ENCODE data around the gene RBFOX2.

The RBFOX2 gene

DNA sequence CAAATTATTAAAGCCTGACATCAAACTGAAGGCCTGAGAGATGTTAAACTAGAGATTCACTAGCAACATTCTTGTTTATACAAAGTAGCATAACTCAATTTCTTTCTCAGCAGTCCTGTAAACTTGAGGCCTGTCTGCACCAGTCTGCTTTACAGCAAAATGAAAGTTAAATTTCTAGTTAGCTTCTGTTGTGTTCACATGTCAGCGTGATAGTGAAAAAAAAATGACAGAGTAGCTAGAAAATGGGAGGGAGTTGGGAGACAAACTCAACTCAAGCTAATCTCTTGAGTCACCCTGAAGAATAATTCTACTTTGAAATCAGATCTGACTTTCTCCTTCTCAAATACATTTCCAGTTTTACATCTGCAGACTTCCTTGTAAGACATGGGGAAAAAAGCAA is 6.5 kb downstream of the RBFOX2 start:
- no peak for TF ChIP-seq SIN3A (IDR thresholded peaks at IDR 0.05; ENCODE audit: borderline replicate concordance, insufficient read depth, low read length)

DNA sequence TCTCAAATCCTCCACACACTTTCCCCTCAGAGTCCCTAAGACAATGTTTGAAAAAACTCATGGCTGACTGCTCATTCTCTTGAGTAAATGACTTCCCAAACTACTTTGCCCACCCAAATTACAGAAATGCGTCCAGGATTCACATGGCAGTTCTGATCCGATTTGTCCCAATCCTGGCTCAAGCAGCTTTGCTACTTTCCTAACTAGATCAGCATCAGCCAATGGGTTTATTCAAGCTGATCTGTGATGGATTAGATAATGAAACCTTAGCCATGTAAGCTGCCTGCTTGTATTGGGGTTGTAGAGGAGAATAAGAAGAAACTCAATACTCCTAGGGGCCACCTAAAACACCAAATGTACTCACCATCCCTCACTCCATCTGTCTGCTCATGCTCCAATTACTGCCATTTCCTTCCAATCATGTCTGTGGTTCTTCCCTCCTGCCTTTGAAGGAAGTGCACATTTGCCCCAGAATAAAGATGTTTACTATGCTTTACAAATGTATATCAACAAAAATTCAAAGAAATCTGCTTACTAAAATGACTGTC is 6.9 kb downstream of the RBFOX2 start:
- TF ChIP-seq TAF1 (IDR thresholded peaks at IDR 0.05; ENCODE audit: borderline replicate concordance, insufficient read depth, low read length) (no peak), FOXP2 (optimal IDR thresholded peaks at IDR 0.05; ENCODE audit: borderline replicate concordance, extremely low read depth, extremely low read length, insufficient read depth) (no peak), SIN3A (IDR thresholded peaks at IDR 0.05; ENCODE audit: borderline replicate concordance, insufficient read depth, low read length) (no peak), POLR2AphosphoS5 (IDR thresholded peaks at IDR 0.05; ENCODE audit: low read depth, low read length) (no peak)
- TF ChIP-seq, protein P1, sequence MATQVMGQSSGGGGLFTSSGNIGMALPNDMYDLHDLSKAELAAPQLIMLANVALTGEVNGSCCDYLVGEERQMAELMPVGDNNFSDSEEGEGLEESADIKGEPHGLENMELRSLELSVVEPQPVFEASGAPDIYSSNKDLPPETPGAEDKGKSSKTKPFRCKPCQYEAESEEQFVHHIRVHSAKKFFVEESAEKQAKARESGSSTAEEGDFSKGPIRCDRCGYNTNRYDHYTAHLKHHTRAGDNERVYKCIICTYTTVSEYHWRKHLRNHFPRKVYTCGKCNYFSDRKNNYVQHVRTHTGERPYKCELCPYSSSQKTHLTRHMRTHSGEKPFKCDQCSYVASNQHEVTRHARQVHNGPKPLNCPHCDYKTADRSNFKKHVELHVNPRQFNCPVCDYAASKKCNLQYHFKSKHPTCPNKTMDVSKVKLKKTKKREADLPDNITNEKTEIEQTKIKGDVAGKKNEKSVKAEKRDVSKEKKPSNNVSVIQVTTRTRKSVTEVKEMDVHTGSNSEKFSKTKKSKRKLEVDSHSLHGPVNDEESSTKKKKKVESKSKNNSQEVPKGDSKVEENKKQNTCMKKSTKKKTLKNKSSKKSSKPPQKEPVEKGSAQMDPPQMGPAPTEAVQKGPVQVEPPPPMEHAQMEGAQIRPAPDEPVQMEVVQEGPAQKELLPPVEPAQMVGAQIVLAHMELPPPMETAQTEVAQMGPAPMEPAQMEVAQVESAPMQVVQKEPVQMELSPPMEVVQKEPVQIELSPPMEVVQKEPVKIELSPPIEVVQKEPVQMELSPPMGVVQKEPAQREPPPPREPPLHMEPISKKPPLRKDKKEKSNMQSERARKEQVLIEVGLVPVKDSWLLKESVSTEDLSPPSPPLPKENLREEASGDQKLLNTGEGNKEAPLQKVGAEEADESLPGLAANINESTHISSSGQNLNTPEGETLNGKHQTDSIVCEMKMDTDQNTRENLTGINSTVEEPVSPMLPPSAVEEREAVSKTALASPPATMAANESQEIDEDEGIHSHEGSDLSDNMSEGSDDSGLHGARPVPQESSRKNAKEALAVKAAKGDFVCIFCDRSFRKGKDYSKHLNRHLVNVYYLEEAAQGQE (IDR thresholded peaks at IDR 0.05; ENCODE audit: insufficient read depth in 1 of 2, low read depth in 2 of 2, low read length in 2 of 2): no peak

DNA sequence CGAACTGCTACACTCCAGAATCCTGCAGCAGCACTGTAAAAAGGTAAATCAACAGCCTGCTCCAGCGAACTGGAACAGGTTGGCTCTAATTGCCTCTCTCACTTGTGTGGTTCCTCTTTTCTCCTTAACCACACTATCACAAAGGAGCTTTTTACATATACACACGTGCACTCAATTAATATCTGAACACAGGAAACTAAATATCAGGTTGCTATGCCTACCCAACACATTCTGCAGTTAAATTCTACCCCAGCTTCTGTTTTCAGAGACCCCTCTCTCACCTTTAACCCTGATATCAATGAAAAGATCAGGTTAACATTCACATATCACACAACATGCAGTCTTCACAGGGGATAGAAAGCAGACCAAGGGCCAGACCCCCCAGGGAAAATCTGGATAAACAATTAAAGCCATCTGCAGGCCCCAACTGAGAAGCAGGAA is 11.0 kb downstream of the RBFOX2 start:
- TF ChIP-seq FOXP2 (optimal IDR thresholded peaks at IDR 0.05; ENCODE audit: borderline replicate concordance, extremely low read depth, extremely low read length, insufficient read depth): no peak
- TF ChIP-seq, protein P1 (IDR thresholded peaks at IDR 0.05; ENCODE audit: insufficient read depth in 1 of 2, low read depth in 2 of 2, low read length in 2 of 2): no peak
- TF ChIP-seq SIN3A (IDR thresholded peaks at IDR 0.05; ENCODE audit: borderline replicate concordance, insufficient read depth, low read length): no peak
- no peak for TF ChIP-seq TAF1 (IDR thresholded peaks at IDR 0.05; ENCODE audit: borderline replicate concordance, insufficient read depth, low read length)
- no peak for TF ChIP-seq POLR2AphosphoS5 (IDR thresholded peaks at IDR 0.05; ENCODE audit: low read depth, low read length)

DNA sequence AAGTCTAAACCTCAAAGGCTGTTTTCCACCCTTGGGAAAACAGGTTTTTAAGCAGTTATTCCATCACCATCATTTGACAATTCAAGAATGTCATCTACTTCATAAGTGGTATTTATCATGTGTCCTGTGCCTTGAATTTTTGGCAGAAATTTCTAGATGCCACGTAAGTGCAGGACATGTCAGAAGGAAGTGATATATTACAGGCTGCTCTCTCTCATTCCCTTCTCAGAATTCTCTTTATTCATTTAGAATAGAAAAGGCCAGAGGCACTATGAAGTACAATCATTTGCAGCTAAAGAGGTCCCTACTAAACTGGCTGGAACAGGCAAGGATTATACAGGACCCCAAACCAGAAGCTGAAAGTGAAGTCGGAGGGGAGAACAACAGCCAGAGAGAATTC is 11.9 kb downstream of the RBFOX2 start:
- TF ChIP-seq POLR2AphosphoS5 (IDR thresholded peaks at IDR 0.05; ENCODE audit: low read depth, low read length) (no peak), TAF1 (IDR thresholded peaks at IDR 0.05; ENCODE audit: borderline replicate concordance, insufficient read depth, low read length) (no peak), FOXP2 (optimal IDR thresholded peaks at IDR 0.05; ENCODE audit: borderline replicate concordance, extremely low read depth, extremely low read length, insufficient read depth) (no peak), SIN3A (IDR thresholded peaks at IDR 0.05; ENCODE audit: borderline replicate concordance, insufficient read depth, low read length) (no peak)
- TF ChIP-seq, protein P1 (IDR thresholded peaks at IDR 0.05; ENCODE audit: insufficient read depth in 1 of 2, low read depth in 2 of 2, low read length in 2 of 2): no peak

DNA sequence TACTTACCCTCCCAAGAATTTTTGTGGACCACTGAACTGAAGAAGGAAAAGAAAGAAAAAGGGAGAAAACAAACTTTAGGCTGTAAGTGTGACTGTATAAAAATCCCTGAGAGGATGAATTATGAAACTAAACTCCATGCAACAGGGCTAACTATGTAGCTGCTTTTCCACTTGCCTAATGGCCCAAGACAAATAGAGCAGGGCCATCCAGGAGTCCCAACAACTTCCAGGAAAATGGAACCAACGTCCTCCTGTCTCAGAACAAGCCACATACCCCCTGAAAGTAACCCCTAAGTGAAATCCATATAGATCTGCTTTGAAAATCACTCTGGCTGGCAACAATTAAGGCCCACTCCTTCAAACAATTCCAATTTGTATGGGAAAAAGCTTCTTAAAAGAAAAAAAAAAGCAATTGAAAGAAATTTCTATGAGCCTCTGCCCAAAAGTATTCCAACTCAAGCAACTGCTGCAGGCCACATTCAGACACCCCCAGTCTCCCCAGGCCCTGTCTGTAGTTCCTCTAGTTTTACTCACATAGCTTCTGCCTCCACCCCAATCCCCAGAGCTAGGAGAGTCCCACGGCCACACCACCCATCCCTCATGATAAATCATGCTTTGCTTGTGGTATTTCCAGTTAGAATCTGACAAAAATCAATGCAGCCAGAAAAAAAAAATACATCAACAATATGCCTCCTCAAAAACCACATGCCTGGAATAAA is 12.7 kb downstream of the RBFOX2 start:
- TF ChIP-seq, protein P1 (IDR thresholded peaks at IDR 0.05; ENCODE audit: insufficient read depth in 1 of 2, low read depth in 2 of 2, low read length in 2 of 2): no peak
- TF ChIP-seq SIN3A (IDR thresholded peaks at IDR 0.05; ENCODE audit: borderline replicate concordance, insufficient read depth, low read length) (no peak), TAF1 (IDR thresholded peaks at IDR 0.05; ENCODE audit: borderline replicate concordance, insufficient read depth, low read length) (no peak), POLR2AphosphoS5 (IDR thresholded peaks at IDR 0.05; ENCODE audit: low read depth, low read length) (no peak), FOXP2 (optimal IDR thresholded peaks at IDR 0.05; ENCODE audit: borderline replicate concordance, extremely low read depth, extremely low read length, insufficient read depth) (no peak)
